Jurkat, Clone E6-1 (cell line): ENCODE results near the gene PDXP.
A peak's percentile ranks its signal among the peaks of the same experiment; 100 is the strongest.
"Not testable (repeated sequence)": the region's sequence is repeated elsewhere in the genome, so short reads cannot be mapped to it uniquely, and the experiment has no call there.

ENCODE experiments used
- DNase-seq: peaks from one replicate; pipeline ENCODE4 v3.0.0-alpha.2; 2011; ENCODE audit warnings: low read depth, low spot score
- H3K4me3 ChIP-seq: 2 replicates; pipeline ENCODE4 v1.5.1; 2011; ENCODE audit warnings: mild to moderate bottlenecking, low read length, control low read depth, moderate library complexity

Gene PDXP

GRCh38 chr22:37639771-37640590 is 18.5 kb upstream of the PDXP start:
- peak overlapping the region; percentile 59 for H3K4me3 ChIP-seq
- DNase-seq = no peak

DNA sequence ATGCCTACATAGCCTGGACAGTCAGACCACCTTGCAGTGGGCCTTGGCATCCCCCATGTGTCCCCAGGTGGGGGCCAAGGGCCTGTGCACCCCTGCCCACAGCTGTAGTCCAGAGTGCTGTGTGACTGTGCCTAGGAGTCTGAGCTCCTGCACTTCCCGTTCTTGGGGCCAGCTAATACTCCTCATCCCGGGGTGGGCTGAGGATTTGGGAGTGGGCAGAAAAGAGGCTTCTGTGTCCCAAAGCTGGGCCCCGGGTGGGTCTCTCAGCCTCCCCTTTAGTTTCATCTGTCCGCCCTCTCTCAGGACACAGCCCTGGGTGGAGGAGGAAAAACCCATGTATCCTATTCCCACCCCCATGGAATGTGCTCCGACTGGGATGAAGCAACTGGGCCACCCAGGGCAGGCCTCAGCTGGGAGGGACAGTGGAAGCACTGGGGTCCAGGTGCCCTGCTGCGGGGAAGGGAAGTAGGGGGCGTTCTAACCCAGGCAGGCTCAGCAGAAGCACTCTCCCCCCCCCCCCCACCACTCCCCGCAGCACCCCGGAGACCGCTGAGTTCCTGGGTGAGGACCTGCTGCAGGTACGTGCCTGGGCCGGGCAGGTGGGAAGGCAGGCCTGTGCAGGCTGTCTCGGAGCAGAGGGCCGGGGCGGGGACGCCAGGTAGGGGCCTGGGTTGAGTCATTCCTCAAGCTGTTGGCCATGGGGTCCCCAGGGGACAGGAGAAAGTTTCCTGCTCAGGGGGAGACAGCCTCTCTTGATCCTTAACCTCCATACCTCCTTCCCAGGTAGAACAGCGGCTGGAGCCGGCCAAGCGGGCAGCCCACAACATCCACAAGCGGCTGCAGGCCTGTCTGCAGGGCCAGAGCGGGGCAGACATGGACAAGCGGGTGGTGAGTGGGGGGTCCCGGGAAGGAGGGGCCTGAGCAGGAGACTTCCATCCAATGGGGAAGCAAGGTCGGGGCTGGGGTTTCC is 17.6 kb upstream of the PDXP start:
- DNase-seq = no peak
- peak overlapping the region; percentile 59 for H3K4me3 ChIP-seq

DNA sequence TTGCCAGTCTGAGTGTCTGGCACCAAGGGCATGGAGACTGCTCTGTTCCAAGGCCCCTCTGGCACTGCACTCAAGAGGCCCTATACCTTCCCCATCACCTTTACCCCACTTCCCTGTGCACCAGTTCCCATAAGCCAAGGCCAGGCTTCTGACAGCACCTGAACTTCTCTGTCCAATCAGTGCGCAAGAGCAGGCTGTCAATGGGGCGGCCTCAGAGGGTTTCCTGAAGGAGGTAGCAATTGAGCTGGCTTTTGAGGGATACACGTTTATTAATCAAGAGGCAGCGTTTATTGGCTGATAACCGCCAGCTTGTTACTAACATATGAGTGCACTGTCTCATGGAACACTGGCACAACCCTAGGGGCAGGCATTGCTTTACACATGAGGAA is 17.0 kb upstream of the PDXP start:
- no peak overlapping the region for H3K4me3 ChIP-seq
- DNase-seq = no peak

GRCh38 chr22:37643225-37643847 is 15.2 kb upstream of the PDXP start:
- peak; percentile 50 for DNase-seq
- H3K4me3 ChIP-seq = no peak overlapping the region

DNA sequence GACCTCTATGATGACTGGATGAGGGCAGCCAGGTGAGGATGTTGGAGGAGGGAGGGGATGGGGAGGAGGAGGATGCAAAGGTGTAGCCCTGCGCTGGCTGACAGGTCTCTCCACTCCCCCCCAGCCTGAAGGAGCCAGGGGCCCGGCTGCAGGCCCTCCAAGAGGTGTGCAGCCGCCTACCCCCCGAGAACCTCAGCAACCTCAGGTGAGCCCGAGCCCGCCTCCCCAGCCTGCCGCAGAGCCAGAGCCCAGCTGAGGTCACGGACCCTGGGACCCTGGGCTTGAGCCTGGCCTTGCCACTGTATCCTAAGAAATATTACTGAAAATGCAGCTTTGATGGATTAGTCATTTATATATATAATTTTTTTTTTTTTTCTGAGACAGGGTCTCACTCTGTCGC is 11.2 kb upstream of the PDXP start:
- no peak overlapping the region for H3K4me3 ChIP-seq
- DNase-seq = no peak

DNA sequence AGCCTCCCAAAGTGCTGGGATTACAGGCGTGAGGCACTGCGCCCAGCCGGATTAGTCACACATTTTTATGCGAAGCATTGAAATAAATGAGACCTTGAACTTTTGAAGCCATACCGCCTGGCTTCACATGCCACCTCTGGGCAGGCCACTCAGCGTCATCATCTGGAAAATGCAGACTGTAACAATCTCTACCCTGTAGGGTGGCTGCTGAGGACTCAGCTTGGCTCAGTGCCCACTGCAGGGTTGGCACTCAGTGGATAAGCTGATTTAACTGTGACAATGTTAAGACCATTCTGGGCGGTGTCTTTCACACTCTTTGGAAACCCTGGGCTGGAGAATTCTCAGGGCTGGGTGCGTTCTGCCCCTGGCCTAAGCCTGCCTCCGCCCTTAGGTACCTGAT is 10.6 kb upstream of the PDXP start:
- no peak for DNase-seq
- H3K4me3 ChIP-seq = no peak overlapping the region

- no peak for DNase-seq
- no peak overlapping the region for H3K4me3 ChIP-seq
These were observed 7.9 kb upstream of the PDXP start for GRCh38 chr22:37650463-37651136.

- H3K4me3 ChIP-seq = no peak overlapping the region
- DNase-seq = no peak
These were observed 3.8 kb upstream of the PDXP start for GRCh38 chr22:37654563-37655251.

- DNase-seq = no peak
- H3K4me3 ChIP-seq = no peak overlapping the region
These were observed 3.3 kb upstream of the PDXP start for GRCh38 chr22:37655252-37655563.

DNA sequence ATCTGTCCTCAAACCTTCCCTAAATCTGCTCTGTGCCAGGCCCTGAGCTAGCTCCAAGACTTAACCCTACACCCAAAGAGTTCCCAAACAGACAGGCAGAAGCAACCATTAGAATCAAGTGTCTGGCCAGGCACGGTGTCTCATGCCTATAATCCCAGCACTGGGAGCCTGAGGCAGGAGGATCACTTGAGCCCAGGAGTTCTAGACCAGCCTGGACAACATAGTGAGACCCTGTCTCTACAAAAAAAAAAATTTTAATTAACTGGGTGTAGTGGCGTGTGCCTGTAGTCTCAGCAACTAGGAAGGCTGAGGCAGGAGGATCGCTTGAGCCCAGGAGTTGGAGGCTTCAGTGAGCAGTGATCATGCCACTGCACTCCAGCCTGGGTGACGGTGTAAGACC is 1.9 kb upstream of the PDXP start:
- H3K4me3 ChIP-seq, DNase-seq: not testable (repeated sequence)

DNA sequence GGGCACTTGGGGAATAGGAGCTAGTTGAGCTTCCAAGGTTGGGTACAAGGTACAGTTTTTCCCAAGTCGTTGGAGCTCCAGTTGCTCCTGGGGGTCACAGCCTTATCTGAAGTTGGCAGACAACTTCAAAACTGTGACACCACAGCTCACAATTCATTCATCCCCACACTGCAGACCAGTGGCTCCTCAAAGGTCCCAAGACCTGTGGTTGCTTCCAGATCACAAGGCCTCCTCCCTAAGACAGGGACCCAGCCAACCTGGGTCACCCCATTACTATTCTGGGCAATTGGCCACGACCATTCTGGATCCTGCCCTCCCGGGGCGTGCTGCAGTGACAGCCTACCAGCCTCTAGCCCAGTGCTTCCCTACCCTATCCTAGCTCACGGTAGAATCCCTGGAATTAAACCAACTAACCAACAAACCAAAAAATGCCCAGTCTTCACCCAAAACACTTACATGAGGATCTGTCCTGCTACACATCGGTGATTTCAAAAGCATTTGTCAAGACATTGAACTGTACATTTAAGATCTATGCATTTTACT is 862 bp upstream of the PDXP start:
- no peak for DNase-seq
- H3K4me3 ChIP-seq = peak overlapping the region; percentile 56

GRCh38 chr22:37659066-37659896 is 758 bp downstream of the PDXP start:
- peak overlapping the region; percentile 86 for H3K4me3 ChIP-seq
- no peak for DNase-seq

- no peak for DNase-seq
- peak overlapping the region; percentile 86 for H3K4me3 ChIP-seq
These were observed 1.6 kb downstream of the PDXP start for GRCh38 chr22:37659897-37660708.

GRCh38 chr22:37660709-37661045 is 2.2 kb downstream of the PDXP start:
- no peak overlapping the region for H3K4me3 ChIP-seq
- DNase-seq = no peak

GRCh38 chr22:37661160-37661924 is 2.8 kb downstream of the PDXP start:
- H3K4me3 ChIP-seq = no peak overlapping the region
- DNase-seq = no peak

GRCh38 chr22:37662039-37662438 is 3.5 kb downstream of the PDXP start:
- no peak overlapping the region for H3K4me3 ChIP-seq
- DNase-seq = no peak
